Lower leg skin (tissue), 3 donors: ENCODE data around the gene CACNB2.

Source experiments
- CTCF ChIP-seq, 3 donors: fragments of 450-650 bp; IDR thresholded peaks; one replicate each; pipeline ENCODE4 v1.5.1; 2016; ENCODE audit warnings: antibody characterized with exemption in 3 of 3, mild to moderate bottlenecking in 3 of 3, moderate library complexity in 2 of 3
- POLR2A ChIP-seq, 2 donors: fragments of 450-650 bp; IDR thresholded peaks; one replicate each; pipeline ENCODE4 v1.6.1; 2016 to 2017; ENCODE audit warnings: antibody characterized with exemption in 2 of 2, mild to moderate bottlenecking in 1 of 2, moderate library complexity in 1 of 2

GRCh38 chr10:18472977-18473376 lies 332.8 kb downstream of the CACNB2 start:
- no peak for TF ChIP-seq CTCF (IDR thresholded peaks at IDR 0.05)
- no peak for TF ChIP-seq POLR2A (IDR thresholded peaks at IDR 0.05)
